Choroid plexus epithelial cell (primary cell): ENCODE results near the gene SAMSN1.

Experiments used
- DNase-seq: peaks from one replicate; pipeline ENCODE4 v3.0.0-alpha.2; 2010; ENCODE audit warnings: low read depth
- H3K4me3 ChIP-seq: 2 replicates; pipeline ENCODE4 v1.5.1; 2011; ENCODE audit warnings: low read depth, mild to moderate bottlenecking, control low read depth, low read length, moderate library complexity
- CTCF ChIP-seq: conservative IDR thresholded peaks from 2 replicates; pipeline ENCODE4 v1.5.1; 2011; ENCODE audit warnings: low read depth, mild to moderate bottlenecking, control low read depth, inconsistent platforms, low read length, moderate library complexity

SAMSN1 gene

DNA sequence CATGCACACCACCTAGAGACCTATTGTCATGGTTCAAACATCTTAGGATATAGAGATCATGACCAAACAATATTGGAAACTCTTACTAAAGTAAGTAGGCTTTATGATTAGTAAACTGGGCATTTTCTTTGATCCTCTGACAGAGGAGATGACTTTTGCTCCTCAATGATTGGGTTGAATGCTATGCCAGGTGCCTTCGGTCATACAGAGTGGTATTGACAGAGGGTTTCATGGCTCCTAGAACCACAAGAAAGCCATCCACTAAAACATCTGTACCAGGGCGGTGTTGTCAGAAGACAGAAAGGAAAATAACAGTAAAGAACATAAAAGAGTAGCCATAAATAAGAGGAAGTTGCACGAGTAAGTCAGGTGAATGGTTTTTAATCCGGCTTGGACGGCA, 20.8 kb upstream of the SAMSN1 start:
- H3K4me3 ChIP-seq = no peak overlapping the region
- TF ChIP-seq CTCF = no peak
- DNase-seq = no peak

- DNase-seq = no peak
- no peak for TF ChIP-seq CTCF
- no peak overlapping the region for H3K4me3 ChIP-seq
Measured at GRCh38 chr21:14562959-14563358, 16.8 kb upstream of the SAMSN1 start.

DNA sequence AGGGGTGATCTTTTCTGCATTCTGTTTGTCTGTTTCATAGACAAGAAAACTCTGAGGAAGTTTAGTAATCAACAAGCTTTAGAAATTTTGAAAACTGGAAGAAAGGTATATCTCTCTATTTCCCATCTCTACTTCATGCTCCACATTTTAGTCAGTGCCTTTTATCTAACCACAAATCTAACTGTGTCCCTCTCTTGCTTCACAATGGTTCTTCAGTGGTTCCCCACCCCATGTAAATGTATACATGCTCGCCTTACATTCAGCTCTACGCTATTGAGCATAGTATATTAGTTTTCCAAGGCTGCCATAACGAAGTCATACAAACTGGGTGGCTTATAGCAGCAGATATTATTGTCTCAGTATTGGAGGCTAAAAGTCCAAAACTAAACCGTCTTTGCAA, 14.4 kb upstream of the SAMSN1 start:
- TF ChIP-seq CTCF = no peak
- H3K4me3 ChIP-seq = no peak overlapping the region
- DNase-seq = no peak

GRCh38 chr21:14560139-14560538, 14.0 kb upstream of the SAMSN1 start:
- no peak for TF ChIP-seq CTCF
- H3K4me3 ChIP-seq = no peak overlapping the region
- DNase-seq = no peak

- TF ChIP-seq CTCF = no peak
- no peak overlapping the region for H3K4me3 ChIP-seq
- DNase-seq = no peak
Measured at GRCh38 chr21:14559102-14559501, 13.0 kb upstream of the SAMSN1 start.

GRCh38 chr21:14557413-14557812, 11.3 kb upstream of the SAMSN1 start:
- H3K4me3 ChIP-seq = no peak overlapping the region
- no peak for TF ChIP-seq CTCF
- no peak for DNase-seq

DNA sequence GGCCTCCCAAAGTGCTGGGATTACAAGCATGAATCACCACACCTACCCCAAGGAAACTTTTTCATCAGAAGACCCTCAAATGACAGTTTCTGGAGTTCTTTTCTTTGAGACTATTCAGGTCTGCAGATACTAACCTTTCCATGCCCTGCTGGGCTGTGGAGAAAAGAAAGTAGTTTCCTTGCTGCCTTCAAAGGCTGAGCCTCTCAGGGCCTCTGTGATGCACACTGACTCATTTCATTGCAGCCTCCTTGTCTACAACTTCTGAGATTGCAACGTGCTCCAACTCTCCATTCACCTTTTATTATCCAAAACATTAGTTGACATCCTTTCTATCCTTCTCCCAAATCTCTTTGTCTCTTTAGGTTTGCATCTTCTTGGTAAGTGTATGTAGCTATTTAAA, 8.8 kb upstream of the SAMSN1 start:
- DNase-seq = peak; percentile 59
- H3K4me3 ChIP-seq = no peak overlapping the region
- TF ChIP-seq CTCF = no peak
